ENCODE measurements around the gene MC2R. TPM values are rescaled to one million over a fixed set of nuclear protein-coding genes. Genes with fewer than 3 reads are reported as not detected.
A peak's percentile ranks its signal among the peaks of the same experiment; 100 is the strongest.

The MC2R gene
- total and polyA plus RNA-seq, 2 donors from 2014 or later, result not detected

DNA sequence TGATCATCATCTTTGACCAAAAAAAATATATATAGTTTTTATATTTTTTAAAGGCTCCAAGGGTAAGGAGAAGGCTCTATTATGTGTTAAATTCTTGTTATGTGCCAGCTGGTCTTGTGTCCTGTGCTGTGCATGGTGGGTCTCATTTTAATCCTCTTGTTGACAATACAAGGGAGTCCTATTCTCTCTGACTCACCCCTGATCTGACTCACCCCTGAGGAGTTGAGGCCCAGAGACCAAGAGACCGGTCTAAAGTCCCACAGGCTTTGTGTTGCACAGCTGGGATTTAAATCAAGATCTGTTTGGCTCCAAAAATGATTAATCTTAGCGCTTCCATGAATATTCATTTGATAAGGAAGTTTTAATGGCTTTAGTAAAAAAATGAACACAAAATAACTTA lies 25.7 kb downstream of the MC2R start:
- no peak for TF ChIP-seq CTCF (IDR thresholded peaks at IDR 0.05; ENCODE audit: borderline replicate concordance, extremely low read depth, insufficient read depth)
- H3K9me3 ChIP-seq (ENCODE audit: control insufficient read depth in 2 of 3, insufficient read depth in 1 of 3, low read length in 3 of 3), result no peaks in the 10 kb centered on the region

DNA sequence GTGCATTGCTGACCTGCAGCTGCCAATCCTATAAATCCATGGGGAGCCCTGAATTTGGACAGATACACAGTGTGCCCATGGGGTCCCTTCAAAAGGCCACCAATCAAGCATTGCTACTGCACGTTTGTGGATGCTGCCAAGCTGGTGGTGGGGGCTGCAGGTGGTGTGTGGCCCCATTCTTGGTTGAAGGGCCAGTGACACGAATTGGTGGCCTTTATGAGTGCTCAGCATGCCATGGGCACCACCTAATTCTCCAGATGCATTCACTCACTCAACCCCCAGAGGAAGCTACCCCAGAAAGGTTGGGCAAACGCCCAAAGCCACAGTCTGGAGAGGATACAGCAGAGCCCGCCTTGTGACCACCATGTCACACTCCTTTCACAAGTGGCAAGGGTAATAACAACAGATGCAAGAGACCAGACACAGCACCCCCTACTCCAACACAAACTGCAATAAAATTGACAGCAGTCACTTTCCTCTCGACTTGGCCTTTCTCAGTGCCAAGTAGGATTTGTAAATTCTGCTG lies 27.1 kb downstream of the MC2R start:
- no peak for FAIRE-seq

More for the DNA sequence above, 25.7 kb downstream of the MC2R start:
- Histone ChIP-seq H3K27ac (ENCODE audit: low read depth in 2 of 2, low read length in 2 of 2) (no peak overlapping the region), H3K4me1 (ENCODE audit: control insufficient read depth in 2 of 3, insufficient read depth in 2 of 3, low read depth in 1 of 3, low read length in 3 of 3) (no peaks in the 10 kb centered on the region), H3K9ac (ENCODE audit: low read length in 3 of 3) (no peak overlapping the region), H3K4me3 (ENCODE audit: low read length in 3 of 3) (no peak overlapping the region), H3K36me3 (ENCODE audit: control insufficient read depth in 2 of 3, insufficient read depth in 3 of 3, low read length in 3 of 3) (no peaks in the 10 kb centered on the region), H3K27me3 (ENCODE audit: control insufficient read depth, insufficient read depth, low read length) (no peaks in the 10 kb centered on the region)
- DNase-seq (peak in 1 of 5 donors; percentile 43), FAIRE-seq (no peak)
- intact Hi-C loops (cut with DNase I), result no loop called here

GRCh38 chr18:13885009-13885408 lies 30.3 kb downstream of the MC2R start:
- Histone ChIP-seq H3K9ac (ENCODE audit: low read length in 3 of 3) (no peak overlapping the region), H3K27ac (ENCODE audit: low read depth in 2 of 2, low read length in 2 of 2) (no peak overlapping the region), H3K9me3 (ENCODE audit: control insufficient read depth in 2 of 3, insufficient read depth in 1 of 3, low read length in 3 of 3) (no peaks in the 10 kb centered on the region), H3K36me3 (ENCODE audit: control insufficient read depth in 2 of 3, insufficient read depth in 3 of 3, low read length in 3 of 3) (no peaks in the 10 kb centered on the region), H3K4me1 (ENCODE audit: control insufficient read depth in 2 of 3, insufficient read depth in 2 of 3, low read depth in 1 of 3, low read length in 3 of 3) (no peaks in the 10 kb centered on the region), H3K4me3 (ENCODE audit: low read length in 3 of 3) (no peak overlapping the region), H3K27me3 (ENCODE audit: control insufficient read depth, insufficient read depth, low read length) (no peaks in the 10 kb centered on the region)
- no peak for FAIRE-seq
- intact Hi-C loops (cut with DNase I), result no loop called here
- DNase-seq, result no peak
- TF ChIP-seq CTCF (IDR thresholded peaks at IDR 0.05; ENCODE audit: borderline replicate concordance, extremely low read depth, insufficient read depth), result no peak

More for the DNA sequence above, 27.1 kb downstream of the MC2R start:
- H3K36me3 ChIP-seq (ENCODE audit: control insufficient read depth in 2 of 3, insufficient read depth in 3 of 3, low read length in 3 of 3), result no peaks in the 10 kb centered on the region
- H3K4me1 ChIP-seq (ENCODE audit: control insufficient read depth in 2 of 3, insufficient read depth in 2 of 3, low read depth in 1 of 3, low read length in 3 of 3), result no peaks in the 10 kb centered on the region
- intact Hi-C loops (cut with DNase I), result no loop called here
- TF ChIP-seq CTCF (IDR thresholded peaks at IDR 0.05; ENCODE audit: borderline replicate concordance, extremely low read depth, insufficient read depth), result no peak
- H3K27ac ChIP-seq (ENCODE audit: low read depth in 2 of 2, low read length in 2 of 2), result no peak overlapping the region
- no peak for DNase-seq
- no peak overlapping the region for H3K9ac ChIP-seq (ENCODE audit: low read length in 3 of 3)
- H3K9me3 ChIP-seq (ENCODE audit: control insufficient read depth in 2 of 3, insufficient read depth in 1 of 3, low read length in 3 of 3), result no peaks in the 10 kb centered on the region
- H3K27me3 ChIP-seq (ENCODE audit: control insufficient read depth, insufficient read depth, low read length), result no peaks in the 10 kb centered on the region
- H3K4me3 ChIP-seq (ENCODE audit: low read length in 3 of 3), result no peak overlapping the region

DNA sequence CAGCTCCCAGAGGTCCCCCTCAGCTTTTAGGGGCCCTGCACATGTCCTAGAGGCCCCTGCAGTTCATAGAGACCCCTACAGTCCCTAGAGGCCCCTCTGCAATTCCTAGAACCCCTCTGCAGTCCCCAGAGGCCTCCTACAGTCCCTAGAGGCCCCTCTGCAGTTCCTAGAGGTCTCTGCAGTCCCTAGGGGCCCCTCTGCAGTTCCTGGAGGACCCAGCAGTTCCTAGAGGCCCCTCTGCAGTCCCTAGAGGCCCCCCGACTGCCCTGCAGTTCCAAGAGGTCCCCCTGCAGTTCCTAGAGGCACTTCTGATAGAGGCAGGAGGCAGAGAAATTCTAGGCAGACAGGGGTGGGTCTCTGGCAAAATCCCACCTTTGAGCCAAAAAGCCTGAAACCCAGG lies 35.4 kb downstream of the MC2R start:
- H3K27ac ChIP-seq (ENCODE audit: low read depth in 2 of 2, low read length in 2 of 2), result no peak overlapping the region
- H3K4me3 ChIP-seq (ENCODE audit: low read length in 3 of 3), result no peak overlapping the region
- H3K9ac ChIP-seq (ENCODE audit: low read length in 3 of 3), result no peak overlapping the region
- DNase-seq (no peak), FAIRE-seq (no peak)
- no peaks in the 10 kb centered on the region for H3K9me3 ChIP-seq (ENCODE audit: control insufficient read depth in 2 of 3, insufficient read depth in 1 of 3, low read length in 3 of 3)
- no peak for TF ChIP-seq CTCF (IDR thresholded peaks at IDR 0.05; ENCODE audit: borderline replicate concordance, extremely low read depth, insufficient read depth)
- no peaks in the 10 kb centered on the region for H3K4me1 ChIP-seq (ENCODE audit: control insufficient read depth in 2 of 3, insufficient read depth in 2 of 3, low read depth in 1 of 3, low read length in 3 of 3)
- intact Hi-C loops (cut with DNase I), result no loop called here
- no peaks in the 10 kb centered on the region for H3K27me3 ChIP-seq (ENCODE audit: control insufficient read depth, insufficient read depth, low read length)
- H3K36me3 ChIP-seq (ENCODE audit: control insufficient read depth in 2 of 3, insufficient read depth in 3 of 3, low read length in 3 of 3), result no peaks in the 10 kb centered on the region

All from kidney (tissue), 14 donors.